Activated gamma-delta T cell (primary cell): ENCODE results near the gene SPTBN2.

Source experiments
- DNase-seq: peaks from one replicate; lab custom pipeline; 2025; lab: John Stamatoyannopoulos, UW

SPTBN2 gene

GRCh38 chr11:66701432-66702240 is 27.4 kb downstream of the SPTBN2 start:
- no peak for DNase-seq

DNA sequence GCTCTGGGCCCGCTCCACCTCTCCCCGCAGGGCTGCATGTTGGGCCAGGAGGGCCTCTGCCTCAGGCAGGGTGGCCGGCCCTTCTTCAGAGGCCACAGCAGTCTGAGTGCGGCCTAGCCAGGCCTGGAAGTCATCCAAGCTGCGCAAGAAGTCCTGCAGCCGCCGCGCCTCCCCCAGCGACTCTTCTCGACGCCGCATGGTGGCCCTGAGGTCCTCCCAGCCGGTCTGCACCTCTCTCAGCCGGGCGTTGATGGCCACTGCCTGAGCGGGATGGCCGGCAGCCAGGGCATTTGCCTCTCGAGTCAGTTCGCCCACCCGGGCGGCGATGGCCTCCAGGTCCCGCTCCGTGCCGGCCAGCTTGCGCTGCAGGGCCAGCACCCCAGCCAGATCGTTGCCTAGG is 28.3 kb downstream of the SPTBN2 start:
- DNase-seq, result no peak

GRCh38 chr11:66700337-66700736 is 28.7 kb downstream of the SPTBN2 start:
- DNase-seq, result no peak

DNA sequence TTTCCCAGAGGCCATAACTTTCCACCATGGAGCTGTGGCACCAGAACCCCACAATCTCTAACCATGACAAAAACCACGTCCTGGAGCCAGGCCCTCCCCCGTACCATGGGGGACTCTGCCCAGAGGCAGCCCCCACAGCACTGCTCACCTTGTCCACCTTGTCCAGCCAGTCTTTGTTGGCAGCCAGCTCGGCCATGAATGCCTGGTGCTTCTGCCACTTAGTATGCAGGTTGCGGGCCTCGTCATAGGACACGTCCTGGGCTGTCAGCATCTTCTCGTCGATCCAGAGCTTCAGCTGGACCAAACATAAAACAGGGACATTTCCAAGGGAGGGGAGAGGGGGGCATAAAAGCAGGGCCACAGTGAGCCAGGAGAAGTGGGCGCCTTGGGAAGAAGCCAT is 30.5 kb downstream of the SPTBN2 start:
- DNase-seq, result no peak

- DNase-seq, result no peak
These were observed 31.0 kb downstream of the SPTBN2 start for GRCh38 chr11:66697988-66698387.

- no peak for DNase-seq
These were observed 32.9 kb downstream of the SPTBN2 start for GRCh38 chr11:66696146-66696545.

DNA sequence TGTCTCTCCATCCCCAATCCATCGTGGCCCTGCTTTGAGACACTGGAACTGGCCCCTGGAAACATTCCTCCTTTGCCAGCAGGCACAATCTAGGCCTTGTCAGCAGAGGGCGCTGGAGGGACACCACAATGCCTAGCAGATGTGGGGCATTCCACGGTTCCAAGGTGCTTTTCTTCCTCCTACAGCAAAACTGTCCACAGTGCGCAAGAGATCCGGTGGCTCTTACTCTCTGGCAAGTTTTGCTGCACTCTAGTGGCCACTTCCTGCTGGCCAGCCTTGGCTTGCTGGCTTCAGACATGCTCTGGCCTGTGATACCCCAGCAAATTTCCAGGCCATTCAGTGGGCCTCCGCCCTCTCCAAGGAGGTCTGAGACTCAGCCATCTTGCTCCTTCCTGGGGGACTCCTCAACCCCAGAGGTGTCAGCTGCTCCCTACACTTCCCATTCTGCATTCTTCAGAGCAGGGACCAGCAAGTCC is 34.2 kb downstream of the SPTBN2 start:
- DNase-seq, result no peak

GRCh38 chr11:66694056-66694410 is 35.0 kb downstream of the SPTBN2 start:
- no peak for DNase-seq

- no peak for DNase-seq
These were observed 35.5 kb downstream of the SPTBN2 start for GRCh38 chr11:66693356-66694055.

GRCh38 chr11:66692871-66693331 is 36.1 kb downstream of the SPTBN2 start:
- DNase-seq, result no peak

DNA sequence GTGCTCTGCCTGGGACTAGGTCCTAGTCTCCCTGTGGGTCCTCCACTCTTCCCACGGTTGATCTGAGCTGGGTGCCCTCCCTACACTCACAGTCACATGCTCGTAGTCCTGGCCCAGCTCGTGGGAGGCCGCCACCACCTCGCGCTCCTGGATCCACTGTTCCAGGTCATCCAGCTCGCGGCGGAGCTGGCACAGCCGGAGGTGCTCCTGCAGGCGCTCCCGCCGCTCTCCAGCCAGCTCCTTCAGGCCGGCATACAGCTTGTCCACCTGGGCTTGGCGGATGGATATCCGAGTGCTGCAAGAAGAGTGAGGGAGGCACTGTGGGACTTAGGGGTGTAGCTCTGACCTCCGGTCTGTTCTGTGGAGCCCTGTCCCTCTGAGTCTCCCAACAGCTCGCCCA is 36.6 kb downstream of the SPTBN2 start:
- no peak for DNase-seq

DNA sequence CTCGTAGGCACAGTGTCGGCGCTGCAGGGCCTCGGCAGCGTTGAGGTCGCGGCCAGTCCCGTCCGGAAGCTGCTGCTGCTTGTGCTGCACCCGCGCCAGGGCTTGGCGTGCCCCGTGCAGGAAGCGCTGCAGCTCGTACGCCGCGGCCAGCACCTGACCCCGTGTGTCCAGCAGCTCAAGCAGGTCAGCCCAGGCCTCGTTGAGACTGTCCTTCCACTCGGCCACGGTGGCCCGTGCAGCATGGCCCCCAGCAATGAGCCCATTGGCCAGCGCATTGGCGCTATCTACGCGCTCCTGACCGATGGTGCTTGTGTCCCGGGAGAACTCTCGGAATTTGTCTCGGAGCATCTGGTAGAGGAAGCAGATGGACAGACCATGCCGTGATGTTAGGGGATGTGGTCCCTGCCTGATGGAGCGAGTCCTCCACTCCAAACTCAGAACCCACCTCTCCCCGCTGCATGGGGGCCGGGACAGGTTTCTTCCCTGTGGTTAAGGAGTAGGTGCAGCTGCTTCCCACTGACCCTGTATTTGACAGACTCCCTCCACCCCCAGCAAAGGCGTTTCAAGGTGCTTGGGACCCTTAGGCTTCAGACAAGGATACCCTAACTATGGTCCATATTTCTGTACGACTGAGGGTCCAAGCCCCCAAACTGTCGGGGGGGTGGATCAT is 37.6 kb downstream of the SPTBN2 start:
- no peak for DNase-seq

GRCh38 chr11:66689661-66690590 is 39.1 kb downstream of the SPTBN2 start:
- DNase-seq, result no peak

DNA sequence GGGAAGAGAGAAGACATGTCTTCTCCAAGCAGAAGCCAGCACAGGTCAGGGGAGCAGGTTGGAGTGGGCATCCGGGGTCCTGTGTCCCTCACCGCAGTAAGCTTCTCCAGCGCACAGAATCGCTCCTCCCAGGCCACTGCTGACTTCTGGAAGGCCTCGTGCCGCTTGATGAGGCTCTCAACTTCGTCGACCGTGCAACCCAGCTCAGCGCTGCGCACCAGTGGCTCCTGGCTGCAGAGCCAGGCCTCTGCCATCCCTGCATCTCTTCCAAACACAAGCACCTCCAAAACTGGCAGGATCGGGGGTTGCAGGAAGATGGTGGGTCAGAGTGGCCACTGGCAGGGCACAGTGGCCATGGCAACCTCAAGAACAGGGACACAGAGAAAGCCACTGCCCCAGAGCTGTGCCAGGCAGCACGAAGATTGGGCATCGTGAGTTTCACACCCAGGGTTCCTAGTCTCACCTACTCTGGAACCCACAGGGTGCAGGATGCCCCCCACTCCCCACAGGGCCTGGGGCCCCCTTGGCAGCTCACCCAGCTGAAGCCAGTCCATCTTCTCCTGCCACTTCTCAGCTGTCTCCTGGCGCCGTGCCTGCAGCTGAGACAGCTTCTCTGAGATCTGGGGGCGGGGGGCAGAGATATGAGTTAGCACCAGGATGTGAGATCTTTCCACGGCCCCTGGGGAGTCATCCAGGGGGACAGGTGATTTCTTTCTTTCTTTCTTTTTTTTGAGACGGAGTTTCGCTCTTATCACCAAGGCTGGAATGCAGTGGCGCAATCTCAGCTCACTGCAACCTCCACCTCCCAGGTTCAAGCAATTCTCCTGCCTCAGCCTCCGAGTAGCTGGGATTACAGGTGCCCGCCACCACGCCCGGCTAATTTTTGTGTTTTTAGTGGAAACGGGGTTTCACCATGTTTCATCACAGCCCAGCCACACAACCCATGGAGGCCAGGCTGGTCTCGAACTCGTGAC is 40.2 kb downstream of the SPTBN2 start:
- no peak for DNase-seq

- DNase-seq, result no peak
These were observed 41.2 kb downstream of the SPTBN2 start for GRCh38 chr11:66687831-66688281.

DNA sequence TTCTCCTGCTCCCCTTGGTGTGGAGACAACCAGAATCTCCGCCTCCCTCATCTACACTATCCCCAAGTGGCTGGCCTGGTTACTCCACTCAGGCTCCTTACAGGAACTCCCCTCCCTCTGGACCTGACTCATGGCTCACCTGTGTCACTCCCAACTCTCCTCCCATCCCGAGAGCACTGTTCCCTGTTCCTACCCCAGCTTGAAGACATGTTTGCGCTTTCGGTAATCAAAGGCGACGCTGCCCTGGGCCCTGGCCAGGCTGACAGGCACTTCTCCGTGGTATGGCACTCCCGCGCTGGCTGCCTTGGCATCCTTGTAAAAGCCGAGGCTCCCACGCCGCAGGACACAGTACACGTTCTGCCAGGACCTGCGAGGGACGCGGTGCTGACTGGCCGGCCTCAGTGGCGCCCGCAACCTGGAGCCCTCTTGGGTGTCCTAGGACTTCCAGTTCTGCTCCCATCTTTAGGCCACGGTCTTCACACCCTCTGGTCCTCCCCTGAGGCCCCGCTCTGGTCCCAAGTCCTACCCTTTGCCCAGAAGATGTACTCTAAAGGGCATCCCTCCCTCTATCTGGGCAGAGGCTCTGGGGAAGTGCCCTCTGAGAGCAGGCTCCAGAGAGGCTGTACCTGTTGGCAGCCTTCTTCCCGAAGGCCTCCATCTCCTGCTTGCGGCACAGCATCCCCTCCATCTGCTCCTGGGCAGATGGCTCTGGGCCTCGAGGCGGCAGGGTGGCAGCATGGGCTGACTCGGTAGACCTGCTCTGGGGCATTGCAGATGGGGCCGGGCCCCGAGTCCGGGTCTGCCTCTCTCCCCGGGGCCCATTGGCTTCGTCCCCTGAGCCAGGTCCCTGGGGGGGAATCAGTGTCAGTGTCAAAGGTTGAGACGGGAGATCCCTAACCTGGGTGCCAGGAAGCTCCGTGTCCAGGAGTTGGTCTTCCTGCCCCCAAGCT is 41.9 kb downstream of the SPTBN2 start:
- no peak for DNase-seq

- no peak for DNase-seq
These were observed 42.8 kb downstream of the SPTBN2 start for GRCh38 chr11:66686100-66686785.

GRCh38 chr11:66685276-66686099 is 43.5 kb downstream of the SPTBN2 start:
- no peak for DNase-seq
